HG02642 (cell line): Measurements from ENCODE around the gene ZDHHC14.

ENCODE experiments used
- ATAC-seq: cut with Tn5 transposase; IDR thresholded peaks from one replicate; pipeline ENCODE4 v1.9.1; 2021; ENCODE audit warnings: mild to moderate bottlenecking; ENCODE audit not compliant: unreplicated experiment, poor library complexity

ZDHHC14 gene

GRCh38 chr6:157631838-157632614, 251.0 kb downstream of the ZDHHC14 start:
- ATAC-seq, result no peak

GRCh38 chr6:157632821-157633220, 251.8 kb downstream of the ZDHHC14 start:
- ATAC-seq, result no peak

- no peak for ATAC-seq
Measured at GRCh38 chr6:157634546-157634945, 253.6 kb downstream of the ZDHHC14 start.

GRCh38 chr6:157635388-157636244, 254.6 kb downstream of the ZDHHC14 start:
- no peak for ATAC-seq

- ATAC-seq, result no peak
Measured at GRCh38 chr6:157637516-157637915, 256.5 kb downstream of the ZDHHC14 start.

GRCh38 chr6:157637941-157638662, 257.1 kb downstream of the ZDHHC14 start:
- ATAC-seq, result no peak

GRCh38 chr6:157638779-157639178, 257.8 kb downstream of the ZDHHC14 start:
- no peak for ATAC-seq

- no peak for ATAC-seq
Measured at GRCh38 chr6:157640746-157641451, 259.9 kb downstream of the ZDHHC14 start.

- ATAC-seq, result no peak
Measured at GRCh38 chr6:157641837-157642236, 260.8 kb downstream of the ZDHHC14 start.

GRCh38 chr6:157642736-157643135, 261.7 kb downstream of the ZDHHC14 start:
- no peak for ATAC-seq

- no peak for ATAC-seq
Measured at GRCh38 chr6:157644043-157644810, 263.2 kb downstream of the ZDHHC14 start.

GRCh38 chr6:157645201-157645795, 264.3 kb downstream of the ZDHHC14 start:
- no peak for ATAC-seq

GRCh38 chr6:157646012-157646411, 265.0 kb downstream of the ZDHHC14 start:
- ATAC-seq, result no peak

- ATAC-seq, result no peak
Measured at GRCh38 chr6:157647261-157647915, 266.4 kb downstream of the ZDHHC14 start.

GRCh38 chr6:157648561-157648960, 267.6 kb downstream of the ZDHHC14 start:
- ATAC-seq, result no peak

GRCh38 chr6:157649311-157650260, 268.6 kb downstream of the ZDHHC14 start:
- no peak for ATAC-seq

- no peak for ATAC-seq
Measured at GRCh38 chr6:157650261-157650640, 269.3 kb downstream of the ZDHHC14 start.
